Islet of Langerhans (tissue), 1 donor: ENCODE measurements around the gene NAV2.
A peak's percentile ranks its signal among the peaks of the same experiment; 100 is the strongest.
"Not testable (repeated sequence)": the region's sequence is repeated elsewhere in the genome, so short reads cannot be mapped to it uniquely, and the experiment has no call there.

Experiments
- FAIRE-seq: peaks from one replicate; lab custom pipeline; 2011; peaks lifted over from hg19 to GRCh38; lab: Jason Lieb, UNC

The NAV2 gene

DNA sequence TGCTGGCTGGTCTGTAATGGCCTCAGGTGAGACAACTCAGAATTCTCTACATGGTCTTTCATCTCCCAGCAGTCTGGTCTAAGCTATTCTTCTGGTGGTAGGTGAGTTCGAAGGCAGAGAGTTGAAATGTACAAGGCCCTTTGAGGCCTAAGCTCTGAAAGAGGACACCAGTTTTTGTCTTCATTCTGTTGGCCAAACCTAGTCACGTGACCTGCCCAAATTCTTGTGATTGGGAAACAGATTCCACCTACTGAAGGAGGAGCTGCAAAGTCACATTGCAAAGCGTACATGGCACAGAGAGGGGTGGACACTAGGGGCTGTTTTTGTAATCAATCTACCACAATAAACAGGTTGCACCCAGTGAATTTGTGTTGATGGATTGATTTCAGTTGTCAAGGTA lies 193.5 kb downstream of the NAV2 start:
- FAIRE-seq: no peak

DNA sequence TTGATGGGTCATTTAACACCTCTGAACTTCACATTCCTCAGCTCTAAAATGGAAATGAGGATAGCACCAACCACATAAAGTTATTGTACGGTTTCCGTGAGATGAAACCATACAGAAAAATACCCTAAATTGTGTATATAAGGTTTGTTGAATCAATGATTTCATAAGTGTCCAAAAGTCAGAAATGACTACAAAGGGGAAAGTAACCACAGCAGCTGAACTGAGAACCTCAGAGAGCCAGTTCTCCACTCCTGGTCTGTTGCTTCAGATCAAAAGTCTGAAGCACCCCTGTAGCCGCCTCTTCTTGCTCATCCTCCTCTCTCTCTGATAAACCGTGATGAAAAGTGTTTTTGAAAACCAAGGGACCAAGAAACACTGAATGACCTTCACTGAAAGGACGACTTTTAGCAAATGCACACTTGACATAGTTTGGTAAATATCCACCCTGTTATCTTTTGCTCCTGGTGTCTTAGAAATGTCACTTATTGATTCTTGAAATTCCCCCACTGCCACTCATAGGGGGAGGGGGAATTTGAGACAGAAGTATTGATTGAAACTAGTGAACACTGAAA lies 194.5 kb downstream of the NAV2 start:
- no peak for FAIRE-seq

DNA sequence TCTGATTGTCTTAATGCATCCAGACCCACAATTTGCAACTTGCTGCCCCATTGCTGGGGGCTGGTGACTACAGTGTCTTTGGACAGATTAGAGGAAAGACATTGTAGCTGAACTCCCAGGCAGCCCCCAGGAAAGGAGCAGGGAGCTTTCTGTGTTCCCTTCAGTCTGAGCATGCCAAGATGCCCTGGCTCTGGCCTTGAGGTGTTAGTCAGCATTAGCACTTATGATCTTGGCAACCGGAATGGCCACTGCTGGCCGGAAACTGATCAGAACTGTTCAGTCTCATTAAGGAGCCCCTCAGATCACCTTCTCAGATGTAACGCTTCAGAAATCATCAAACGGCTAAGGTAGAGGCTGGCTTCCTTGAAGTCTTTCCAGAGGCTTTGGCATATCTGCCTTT lies 195.2 kb downstream of the NAV2 start:
- no peak for FAIRE-seq

DNA sequence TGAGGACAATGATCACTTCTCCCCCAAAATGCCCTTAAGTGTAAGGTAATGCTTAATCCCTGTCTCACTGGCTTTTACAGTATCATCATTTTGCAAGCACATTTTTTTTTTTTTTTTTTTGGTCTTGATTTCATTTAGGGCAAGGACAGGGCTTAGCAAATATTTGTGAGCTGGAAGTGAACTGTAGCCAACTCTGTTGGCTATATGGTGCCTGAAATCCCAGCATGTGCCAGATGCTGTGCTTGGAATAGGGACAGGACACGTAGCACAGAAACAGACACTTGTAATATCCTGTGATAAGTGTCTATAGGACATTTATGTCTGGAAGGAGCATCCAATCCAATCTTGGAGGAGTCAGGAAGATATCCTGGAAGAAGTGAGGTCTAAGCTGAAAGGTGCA lies 198.3 kb downstream of the NAV2 start:
- FAIRE-seq: no peak

DNA sequence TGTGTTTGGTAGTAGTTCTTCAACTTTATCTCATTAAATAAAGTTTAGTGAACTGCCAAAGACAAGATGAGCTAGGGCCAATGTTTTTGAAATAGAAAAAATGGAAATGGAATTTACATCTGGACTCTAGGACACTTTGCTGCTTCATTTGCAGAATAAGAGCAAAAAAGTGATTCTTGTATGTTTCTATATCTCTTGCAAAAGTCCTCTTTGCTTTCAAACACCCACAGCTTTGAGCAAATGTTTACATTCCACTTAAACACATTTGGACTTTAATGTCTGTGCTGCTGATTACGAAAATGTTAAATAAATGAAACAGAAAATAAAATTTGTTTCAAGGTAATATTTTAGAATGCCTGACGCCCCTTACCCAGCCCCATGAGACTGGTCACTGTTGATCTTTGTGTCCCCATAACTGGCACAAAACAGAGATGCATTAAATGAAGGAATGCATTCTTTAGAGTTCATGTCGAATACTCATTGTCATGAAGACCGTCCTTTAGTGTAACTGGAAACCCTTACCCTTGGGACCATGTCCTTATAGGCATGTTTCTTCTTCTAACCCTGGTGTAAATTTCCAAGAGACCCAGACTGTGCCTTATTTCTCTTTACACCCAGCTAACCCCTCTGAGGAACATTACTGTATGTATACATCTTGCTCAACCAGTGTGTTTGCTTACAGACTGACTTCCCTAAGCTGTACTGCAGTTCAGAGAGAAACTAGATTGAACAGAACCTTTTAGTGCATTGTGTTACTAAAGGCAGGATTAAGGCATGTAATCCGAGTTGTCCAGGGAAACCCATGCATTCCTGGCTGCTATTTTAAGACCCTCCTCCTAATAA lies 199.7 kb downstream of the NAV2 start:
- FAIRE-seq: no peak

DNA sequence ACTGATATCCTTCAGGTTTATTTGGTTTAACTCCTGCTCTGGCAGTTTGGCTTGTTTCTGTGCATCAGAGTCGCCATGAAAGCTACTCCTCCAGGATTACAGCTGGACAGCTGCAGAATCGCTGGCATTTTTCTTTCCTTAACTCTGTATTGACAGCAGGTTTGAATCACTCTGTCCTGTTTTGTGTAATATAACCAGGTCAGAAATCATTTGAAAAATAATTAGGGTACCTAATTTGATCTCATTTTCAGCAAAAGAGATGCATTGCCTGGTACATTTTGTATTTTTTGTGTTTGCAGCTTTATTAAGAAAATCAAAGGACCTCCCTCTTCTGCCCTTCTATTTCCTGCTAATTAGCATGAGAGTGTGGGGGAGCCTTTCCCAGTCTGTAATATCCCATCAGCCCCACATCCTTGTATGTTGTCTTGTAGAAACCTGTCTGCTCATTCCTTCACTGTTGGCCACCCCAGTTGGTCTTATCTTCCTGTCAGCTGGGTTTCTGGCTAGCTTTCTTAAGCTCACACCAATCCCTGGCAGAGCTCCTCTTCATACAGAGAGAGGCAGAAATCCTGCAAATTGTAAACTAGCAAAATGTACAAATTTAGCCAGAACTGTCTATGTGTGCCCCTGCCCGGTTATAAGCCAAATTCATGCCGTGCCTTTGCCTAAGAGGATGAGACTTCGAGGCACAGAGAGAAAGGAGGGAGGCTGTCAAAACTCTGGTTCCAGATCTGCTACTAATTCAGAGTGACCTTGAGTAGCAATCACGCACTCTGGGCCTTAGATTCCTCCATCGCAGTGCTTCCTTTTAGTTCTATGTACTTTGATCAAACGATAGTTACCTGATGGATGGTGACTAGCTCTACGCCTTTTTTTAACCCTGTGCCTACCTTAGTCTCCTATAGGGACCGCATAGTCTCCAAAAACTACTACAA lies 200.6 kb downstream of the NAV2 start:
- no peak for FAIRE-seq

DNA sequence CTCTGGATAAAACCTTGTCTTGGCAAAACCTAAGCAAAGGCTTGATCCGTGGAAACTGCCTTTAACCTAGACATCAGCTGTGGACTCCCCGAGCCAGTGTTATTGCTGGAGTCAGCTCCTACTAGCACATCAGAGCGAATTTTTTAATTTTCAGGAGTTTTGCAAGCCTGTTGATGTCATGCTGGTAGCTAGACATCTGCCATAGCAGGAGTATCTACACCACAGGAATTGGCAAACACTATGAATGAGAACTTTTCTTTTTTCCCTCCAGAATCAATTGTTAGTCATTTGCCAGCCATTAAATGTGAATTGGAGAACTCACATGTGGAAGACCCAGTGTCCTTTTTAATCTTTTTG lies 201.2 kb downstream of the NAV2 start:
- no peak for FAIRE-seq

DNA sequence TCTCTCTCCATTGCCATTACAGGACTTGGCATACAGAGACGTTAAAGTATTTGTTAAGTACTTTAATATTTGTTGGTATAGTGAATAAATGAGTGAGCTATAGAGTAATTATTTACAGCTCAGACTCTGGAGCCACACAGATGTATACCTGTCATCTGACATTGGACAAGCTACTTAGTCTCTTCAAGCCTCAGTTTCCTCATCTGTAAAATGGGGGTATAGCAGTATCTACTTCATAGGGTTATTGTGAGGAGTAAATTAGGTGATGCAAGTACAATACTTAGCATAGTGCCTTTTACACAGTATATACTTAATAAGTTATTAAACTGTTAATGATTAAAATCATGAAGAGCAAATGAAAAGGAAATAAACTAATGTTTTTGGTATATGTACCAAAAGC lies 203.2 kb downstream of the NAV2 start:
- no peak for FAIRE-seq

DNA sequence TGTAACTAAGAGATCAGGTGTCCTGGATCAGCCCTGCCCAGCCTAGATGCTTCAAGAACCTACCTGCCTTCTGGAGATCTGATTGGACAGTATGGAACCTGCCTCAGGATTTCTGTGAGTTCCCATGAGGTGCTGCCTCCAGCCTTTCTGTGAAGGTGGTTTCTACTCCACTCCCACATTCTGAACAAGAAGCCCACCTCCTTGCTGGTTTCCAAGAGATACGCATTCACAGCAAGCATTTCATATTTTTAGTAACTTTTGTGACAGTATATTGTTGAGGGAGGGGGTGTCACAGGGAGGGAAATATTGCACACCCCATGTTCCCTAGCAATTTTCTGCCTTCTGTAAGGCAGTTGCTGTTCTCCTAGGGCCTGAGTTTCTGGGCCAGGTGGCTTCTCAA lies 204.4 kb downstream of the NAV2 start:
- FAIRE-seq: no peak

DNA sequence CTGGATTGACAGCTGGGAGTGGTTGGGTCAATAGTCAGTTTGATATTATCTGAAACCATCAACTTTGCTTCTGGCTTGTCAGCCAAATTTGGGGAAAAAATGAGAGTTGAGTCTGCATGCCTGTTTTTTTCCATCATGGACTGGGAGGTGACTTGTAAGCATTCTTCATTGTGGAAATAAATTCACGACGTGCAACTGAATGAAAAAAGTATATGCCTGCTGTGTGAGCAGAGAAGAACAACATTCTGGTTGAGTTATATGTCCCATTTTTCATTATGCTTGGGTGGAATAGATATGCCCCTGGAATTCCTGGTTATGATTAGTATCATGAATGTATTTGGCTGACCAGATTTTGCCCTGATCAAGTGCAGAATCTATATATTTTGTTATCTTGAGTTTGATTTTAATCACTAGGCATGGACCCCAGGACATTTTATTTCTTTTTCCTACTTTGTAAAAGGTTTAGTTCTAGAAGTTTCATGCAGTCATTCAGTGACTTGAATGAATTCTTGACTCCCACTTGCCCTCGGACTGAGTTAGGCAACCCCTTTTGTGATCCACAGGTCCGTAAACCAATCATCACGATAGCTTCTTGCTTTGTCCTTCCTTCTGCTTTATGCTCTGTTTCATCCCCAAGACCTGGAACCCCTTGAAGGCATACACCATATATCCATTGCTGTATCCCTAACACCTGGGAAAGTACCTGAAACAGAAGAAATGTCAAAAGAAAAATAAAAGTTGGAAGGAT lies 205.8 kb downstream of the NAV2 start:
- FAIRE-seq: no peak

DNA sequence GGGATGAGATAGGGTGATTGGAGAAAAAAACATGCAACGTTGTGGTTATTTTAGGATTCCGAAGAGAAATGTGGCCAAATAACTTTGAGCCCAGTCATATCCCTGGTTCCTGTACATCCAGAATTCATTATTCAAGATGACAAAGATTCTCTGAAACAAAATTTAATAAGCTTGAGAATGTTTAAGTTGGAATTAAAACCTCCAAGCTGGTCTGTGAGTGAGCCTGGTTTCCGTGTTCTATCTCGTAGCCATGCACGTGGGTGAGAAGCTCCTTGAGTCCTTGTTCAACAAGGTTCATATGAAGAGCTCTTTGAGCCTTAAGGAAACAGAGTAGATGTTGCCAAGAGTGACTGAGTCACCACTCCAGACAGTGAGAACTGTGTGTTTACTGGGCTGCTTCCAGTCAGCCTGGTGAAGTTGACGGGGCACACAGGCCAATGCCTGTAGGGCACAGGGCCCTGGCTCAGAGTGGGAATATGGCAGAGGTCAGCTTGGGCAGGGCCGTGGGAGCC lies 206.5 kb downstream of the NAV2 start:
- FAIRE-seq: no peak

DNA sequence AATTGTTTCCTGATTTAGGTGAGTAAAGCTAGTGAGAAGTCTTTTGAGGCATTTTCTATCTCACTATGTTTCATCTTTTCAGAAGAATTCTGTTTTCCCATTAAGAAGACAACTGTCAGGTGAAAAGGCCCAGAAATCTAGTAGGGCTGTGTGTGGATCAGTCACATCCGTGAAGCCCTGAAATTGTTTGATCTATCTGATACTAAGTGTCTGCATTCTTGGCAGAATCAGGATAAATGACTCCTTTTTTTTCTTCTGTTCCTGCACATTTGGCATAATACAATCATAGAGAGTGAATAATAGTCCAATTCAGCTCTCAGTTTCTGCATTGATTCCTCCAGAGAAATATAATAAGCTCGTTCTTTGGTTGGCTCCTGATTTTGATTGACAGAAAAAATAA lies 208.3 kb downstream of the NAV2 start:
- no peak for FAIRE-seq

DNA sequence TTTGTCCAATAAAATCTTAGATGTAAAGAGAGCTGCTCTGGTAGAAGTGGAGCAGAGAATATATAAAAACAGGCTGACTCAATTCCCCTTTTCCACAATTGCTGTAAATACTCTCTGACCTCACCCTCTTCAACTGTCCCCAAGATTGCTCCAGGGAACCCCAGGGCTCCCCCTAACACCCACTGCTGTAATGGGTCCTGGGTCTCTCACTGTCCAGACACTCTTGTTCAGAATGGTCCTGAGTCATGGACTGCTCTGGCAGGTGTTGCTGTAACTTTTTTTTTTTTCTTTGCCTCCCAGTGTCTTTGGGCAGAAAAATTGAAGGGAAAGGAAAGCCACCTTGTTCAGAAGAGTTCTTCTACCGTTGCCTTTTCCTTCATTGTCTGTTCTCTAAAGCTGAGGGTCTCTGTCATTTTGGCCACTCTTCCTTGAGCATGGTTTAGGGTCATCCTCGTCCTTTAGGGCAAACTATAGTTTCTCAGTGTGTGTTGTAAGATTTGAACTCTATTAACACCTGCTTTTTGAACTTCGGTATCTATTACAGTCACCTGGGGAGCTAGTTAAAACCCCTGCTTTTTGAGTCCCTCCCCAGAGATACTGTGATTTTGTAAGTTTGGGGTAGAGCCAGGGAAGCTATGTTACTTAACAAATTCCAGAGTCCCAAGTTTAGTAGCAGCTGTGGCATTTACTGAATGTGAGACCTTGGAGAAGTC lies 209.5 kb downstream of the NAV2 start:
- FAIRE-seq: no peak

DNA sequence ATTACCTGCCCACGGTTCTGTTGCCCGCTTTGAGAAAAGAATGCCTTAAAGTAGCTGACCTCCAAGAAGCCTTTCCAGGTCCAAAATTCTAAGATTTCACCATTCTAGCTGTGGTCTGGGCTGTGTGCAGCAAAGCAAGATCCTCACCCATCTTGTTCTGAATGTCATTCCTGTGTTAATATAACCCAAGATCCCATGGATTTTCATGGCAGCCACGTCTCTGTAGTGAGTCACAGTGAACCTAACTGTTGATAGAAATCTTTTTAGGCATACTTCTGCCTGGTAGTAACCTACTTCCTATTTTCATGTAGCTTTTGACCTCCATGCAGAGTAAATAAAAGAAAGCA lies 210.0 kb downstream of the NAV2 start:
- no peak for FAIRE-seq

DNA sequence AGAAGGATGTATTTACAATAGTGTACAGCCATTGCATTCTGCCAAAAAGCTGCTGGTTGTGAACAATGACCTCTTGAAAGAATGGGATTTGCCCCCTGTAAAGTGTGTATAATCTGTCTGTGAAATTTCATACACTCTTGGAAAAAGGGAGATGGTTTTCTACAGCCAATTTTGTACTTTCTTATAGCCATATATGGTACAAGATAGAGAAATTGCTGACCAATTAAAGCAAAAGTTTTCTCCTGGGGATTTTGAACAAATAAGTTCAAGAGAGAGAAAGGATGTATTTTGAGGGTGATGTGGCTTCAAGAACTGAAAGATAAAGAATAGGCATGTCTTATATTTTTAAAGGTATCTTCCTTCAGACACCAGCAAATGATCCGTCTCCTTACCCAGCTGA lies 211.0 kb downstream of the NAV2 start:
- no peak for FAIRE-seq

DNA sequence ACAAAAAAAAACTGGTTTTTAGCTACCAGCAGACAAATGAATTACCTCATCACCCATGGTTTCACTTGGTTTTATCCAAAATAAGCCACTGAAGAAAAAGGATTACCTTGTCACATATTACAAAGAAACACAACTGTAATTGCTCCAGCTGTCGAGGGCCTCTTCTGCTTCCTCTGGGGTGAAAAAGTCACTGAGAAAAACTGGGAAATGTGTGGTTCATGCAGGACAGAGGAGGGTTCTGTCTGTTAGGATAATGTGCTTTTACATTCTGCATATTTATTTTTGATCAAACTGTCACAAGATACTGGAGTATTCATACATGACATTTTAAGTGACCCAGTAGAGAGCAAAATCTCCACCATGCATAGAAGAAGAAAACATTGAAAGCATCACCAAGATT lies 211.7 kb downstream of the NAV2 start:
- no peak for FAIRE-seq

DNA sequence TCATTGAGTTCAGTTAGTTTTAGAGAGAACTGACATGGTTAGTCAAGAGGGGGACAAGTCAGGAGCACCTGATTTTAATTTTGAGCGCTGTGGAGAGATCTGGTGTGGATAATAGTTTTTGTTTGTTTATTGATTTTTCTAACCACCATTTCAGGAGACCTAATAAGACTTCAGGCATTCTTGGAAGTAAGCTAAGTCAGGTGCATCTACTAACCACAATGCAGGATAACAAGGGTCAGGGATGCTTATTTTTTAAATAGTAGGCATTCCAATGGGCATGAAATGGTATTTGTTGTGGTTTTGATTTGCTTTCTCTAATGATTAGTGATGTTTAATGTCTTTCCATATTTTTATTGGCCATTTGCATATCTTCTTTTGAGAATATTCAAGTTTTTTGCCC lies 212.1 kb downstream of the NAV2 start:
- peak; percentile 65 for FAIRE-seq

DNA sequence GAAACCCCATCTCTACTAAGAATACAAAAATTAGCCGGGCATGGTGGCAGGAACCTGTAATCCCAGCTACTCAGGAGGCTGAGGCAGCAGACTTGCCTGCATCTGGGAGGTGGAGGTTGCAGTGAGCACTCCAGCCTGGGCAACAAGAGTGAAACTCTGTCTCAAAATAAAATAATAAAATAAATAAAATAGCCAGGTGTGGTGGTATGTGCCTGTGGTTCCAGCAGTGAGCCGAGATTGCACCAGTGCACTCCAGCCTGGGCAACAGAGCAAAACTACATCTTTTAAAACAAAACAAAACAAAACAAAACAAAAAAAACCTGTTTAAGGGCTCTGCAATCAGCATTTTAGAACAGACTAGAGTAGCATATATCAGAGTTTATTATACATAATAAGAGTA lies 214.8 kb downstream of the NAV2 start:
- FAIRE-seq: not testable (repeated sequence)

DNA sequence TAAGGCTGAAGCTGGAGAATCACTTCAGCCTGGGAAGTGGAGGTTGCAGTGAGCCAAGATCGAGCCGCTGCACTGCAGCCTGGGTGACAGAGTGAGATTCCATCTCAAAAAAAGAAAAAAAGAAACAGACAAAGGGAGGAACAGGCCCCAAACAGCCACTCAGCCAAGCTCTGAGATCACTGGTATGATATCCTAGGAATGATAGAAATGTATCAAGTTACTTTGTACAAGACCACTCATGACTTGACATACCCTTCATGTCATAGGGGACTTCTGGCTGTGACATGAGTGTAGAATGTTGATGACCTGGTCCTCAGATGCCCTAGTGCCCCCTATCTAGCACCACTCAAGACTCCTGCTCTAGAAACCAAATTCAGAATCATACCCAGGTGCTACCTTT lies 216.5 kb downstream of the NAV2 start:
- no peak for FAIRE-seq

DNA sequence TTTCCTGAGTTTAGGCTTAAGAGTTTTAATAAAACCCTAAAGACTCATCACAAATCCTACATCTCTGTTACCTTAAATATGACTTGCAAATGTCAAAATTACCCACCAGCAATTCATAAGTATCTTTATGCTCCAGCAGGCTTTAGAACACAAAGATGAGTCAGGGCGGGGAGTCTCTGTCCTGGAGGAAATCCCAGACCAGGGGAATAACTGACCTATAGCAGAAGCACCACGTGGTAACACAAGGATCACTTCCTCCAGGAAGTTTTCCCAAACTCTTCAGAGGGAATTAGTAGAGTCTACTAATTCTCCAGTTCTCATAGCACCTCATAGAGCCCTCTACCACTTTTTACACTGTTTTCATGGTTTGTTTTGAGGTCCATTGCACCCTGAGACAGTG lies 217.0 kb downstream of the NAV2 start:
- no peak for FAIRE-seq

DNA sequence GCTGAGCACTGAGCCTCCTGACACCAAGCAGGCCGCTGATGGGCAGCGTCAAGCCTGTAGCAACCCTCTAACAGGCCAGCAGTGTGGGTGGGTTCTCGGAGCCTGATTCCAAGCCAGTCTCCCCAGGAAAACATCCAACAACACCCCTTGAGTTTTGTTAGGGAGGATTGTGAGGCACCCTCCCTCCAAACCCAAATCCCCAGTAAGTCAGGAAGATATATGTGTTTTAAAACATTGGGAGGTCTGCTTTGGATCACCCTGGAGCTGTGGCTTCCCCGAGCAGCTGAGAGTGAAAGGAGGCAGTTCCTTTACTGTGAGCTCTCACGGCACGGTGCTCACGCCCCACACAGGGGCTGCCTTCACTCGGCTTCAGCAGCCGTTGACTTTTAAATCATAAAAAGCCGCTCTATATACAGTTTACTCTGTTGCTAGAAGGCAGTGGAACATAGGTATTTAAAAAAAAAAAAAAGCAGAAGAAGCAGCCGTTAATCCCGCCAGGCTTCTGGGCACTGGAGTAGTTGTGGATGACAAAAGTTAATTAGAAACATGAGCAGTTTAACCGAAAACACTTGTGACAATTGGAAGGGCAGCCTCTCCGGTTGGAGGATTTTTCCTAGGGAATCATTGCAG lies 218.6 kb downstream of the NAV2 start:
- FAIRE-seq: no peak
